BLaER1 (cell line): Measurements from ENCODE around the gene PLA2G4A.

ENCODE experiments used
- H3K27ac ChIP-seq: shearing (Covaris generic); formaldehyde crosslinking; 2 replicates; pipeline ENCODE4 v1.8.1; 2022
- H3K27me3 ChIP-seq: shearing (Covaris generic); formaldehyde crosslinking; 2 replicates; pipeline ENCODE4 v1.8.1; 2022
- H3K36me3 ChIP-seq: shearing (Covaris generic); formaldehyde crosslinking; 2 replicates; pipeline ENCODE4 v1.8.1; 2022
- H3K4me1 ChIP-seq: shearing (Covaris generic); formaldehyde crosslinking; 2 replicates; pipeline ENCODE4 v1.8.1; 2022
- H3K4me2 ChIP-seq: shearing (Covaris generic); formaldehyde crosslinking; 2 replicates; pipeline ENCODE4 v1.8.1; 2022
- H3K4me3 ChIP-seq: shearing (Covaris generic); formaldehyde crosslinking; 2 replicates; pipeline ENCODE4 v1.8.1; 2022
- H3K9ac ChIP-seq: shearing (Covaris generic); formaldehyde crosslinking; 2 replicates; pipeline ENCODE4 v1.8.1; 2022
- H3K9me3 ChIP-seq: shearing (Covaris generic); formaldehyde crosslinking; 2 replicates; pipeline ENCODE4 v1.8.1; 2022
- H4K20me1 ChIP-seq: shearing (Covaris generic); formaldehyde crosslinking; 2 replicates; pipeline ENCODE4 v1.8.1; 2022
- Cebpa-rat ChIP-seq: shearing (Covaris generic); IDR thresholded peaks from 2 replicates; pipeline ENCODE4 v1.8.1; 2022

The PLA2G4A gene

GRCh38 chr1:186829686-186830587, 1.2 kb downstream of the PLA2G4A start:
- no peak overlapping the region for H3K27ac ChIP-seq
- H4K20me1 ChIP-seq, result no peaks in the 10 kb centered on the region
- TF ChIP-seq Cebpa-rat, result no peak
- H3K36me3 ChIP-seq, result no peaks in the 10 kb centered on the region
- H3K9ac ChIP-seq, result no peak overlapping the region
- no peaks in the 10 kb centered on the region for H3K9me3 ChIP-seq
- no peaks in the 10 kb centered on the region for H3K4me1 ChIP-seq
- H3K4me3 ChIP-seq, result no peak overlapping the region
- no peak overlapping the region for H3K4me2 ChIP-seq
- H3K27me3 ChIP-seq, result no peaks in the 10 kb centered on the region

- H3K27me3 ChIP-seq, result no peaks in the 10 kb centered on the region
- no peaks in the 10 kb centered on the region for H3K36me3 ChIP-seq
- no peak overlapping the region for H3K4me3 ChIP-seq
- H3K9me3 ChIP-seq, result no peaks in the 10 kb centered on the region
- no peak overlapping the region for H3K4me2 ChIP-seq
- no peak overlapping the region for H3K27ac ChIP-seq
- no peaks in the 10 kb centered on the region for H4K20me1 ChIP-seq
- no peak overlapping the region for H3K9ac ChIP-seq
- H3K4me1 ChIP-seq, result no peaks in the 10 kb centered on the region
- no peak for TF ChIP-seq Cebpa-rat
These were observed 2.4 kb downstream of the PLA2G4A start for GRCh38 chr1:186831168-186831567.

- H3K4me2 ChIP-seq, result no peak overlapping the region
- no peak for TF ChIP-seq Cebpa-rat
- H3K27ac ChIP-seq, result no peak overlapping the region
These were observed 5.7 kb downstream of the PLA2G4A start for GRCh38 chr1:186834399-186834958.

GRCh38 chr1:186835448-186835847, 6.7 kb downstream of the PLA2G4A start:
- no peak overlapping the region for H3K9ac ChIP-seq
- H3K27me3 ChIP-seq, result no peaks in the 10 kb centered on the region
- H3K27ac ChIP-seq, result no peak overlapping the region
- H3K36me3 ChIP-seq, result no peaks in the 10 kb centered on the region
- no peaks in the 10 kb centered on the region for H3K4me1 ChIP-seq
- H3K4me2 ChIP-seq, result no peak overlapping the region
- no peaks in the 10 kb centered on the region for H4K20me1 ChIP-seq
- no peak for TF ChIP-seq Cebpa-rat
- no peak overlapping the region for H3K4me3 ChIP-seq
- H3K9me3 ChIP-seq, result no peaks in the 10 kb centered on the region

More at GRCh38 chr1:186834399-186834958, 5.7 kb downstream of the PLA2G4A start:
- H4K20me1 ChIP-seq, result no peaks in the 10 kb centered on the region
- H3K4me1 ChIP-seq, result no peaks in the 10 kb centered on the region
- no peaks in the 10 kb centered on the region for H3K36me3 ChIP-seq
- H3K9me3 ChIP-seq, result no peaks in the 10 kb centered on the region
- H3K4me3 ChIP-seq, result no peak overlapping the region
- no peak overlapping the region for H3K9ac ChIP-seq
- no peaks in the 10 kb centered on the region for H3K27me3 ChIP-seq

- H3K9ac ChIP-seq, result no peak overlapping the region
- H3K9me3 ChIP-seq, result no peaks in the 10 kb centered on the region
- H3K36me3 ChIP-seq, result no peaks in the 10 kb centered on the region
- no peak overlapping the region for H3K27ac ChIP-seq
- TF ChIP-seq Cebpa-rat, result no peak
- no peak overlapping the region for H3K4me3 ChIP-seq
- H3K4me1 ChIP-seq, result no peaks in the 10 kb centered on the region
- H3K27me3 ChIP-seq, result no peaks in the 10 kb centered on the region
- H4K20me1 ChIP-seq, result no peaks in the 10 kb centered on the region
- no peak overlapping the region for H3K4me2 ChIP-seq
These were observed 9.1 kb downstream of the PLA2G4A start for GRCh38 chr1:186837806-186838205.

- H3K9me3 ChIP-seq, result no peaks in the 10 kb centered on the region
- H3K4me2 ChIP-seq, result no peak overlapping the region
- no peaks in the 10 kb centered on the region for H3K36me3 ChIP-seq
- no peaks in the 10 kb centered on the region for H3K4me1 ChIP-seq
- no peaks in the 10 kb centered on the region for H3K27me3 ChIP-seq
- no peak overlapping the region for H3K4me3 ChIP-seq
- no peak for TF ChIP-seq Cebpa-rat
- H4K20me1 ChIP-seq, result no peaks in the 10 kb centered on the region
- no peak overlapping the region for H3K9ac ChIP-seq
- no peak overlapping the region for H3K27ac ChIP-seq
These were observed 9.8 kb downstream of the PLA2G4A start for GRCh38 chr1:186838380-186839040.

GRCh38 chr1:186839041-186839400, 10.3 kb downstream of the PLA2G4A start:
- Histone ChIP-seq H3K27ac (no peak overlapping the region), H3K4me3 (no peak overlapping the region), H3K36me3 (no peaks in the 10 kb centered on the region), H3K4me2 (no peak overlapping the region), H4K20me1 (no peaks in the 10 kb centered on the region), H3K9ac (no peak overlapping the region), H3K27me3 (no peaks in the 10 kb centered on the region), H3K4me1 (no peaks in the 10 kb centered on the region), H3K9me3 (no peaks in the 10 kb centered on the region)
- TF ChIP-seq Cebpa-rat, result no peak

- H3K36me3 ChIP-seq, result no peaks in the 10 kb centered on the region
- no peaks in the 10 kb centered on the region for H3K9me3 ChIP-seq
- no peak overlapping the region for H3K9ac ChIP-seq
- no peak overlapping the region for H3K4me2 ChIP-seq
- TF ChIP-seq Cebpa-rat, result no peak
- H3K27me3 ChIP-seq, result no peaks in the 10 kb centered on the region
- no peaks in the 10 kb centered on the region for H4K20me1 ChIP-seq
- H3K4me3 ChIP-seq, result no peak overlapping the region
- no peaks in the 10 kb centered on the region for H3K4me1 ChIP-seq
- H3K27ac ChIP-seq, result no peak overlapping the region
These were observed 12.8 kb downstream of the PLA2G4A start for GRCh38 chr1:186841599-186841998.

- no peaks in the 10 kb centered on the region for H3K4me1 ChIP-seq
- no peaks in the 10 kb centered on the region for H3K36me3 ChIP-seq
These were observed 13.8 kb downstream of the PLA2G4A start for GRCh38 chr1:186842547-186842946.

GRCh38 chr1:186843226-186843625, 14.5 kb downstream of the PLA2G4A start:
- Histone ChIP-seq H3K4me3 (no peak overlapping the region), H3K9ac (no peak overlapping the region), H3K4me2 (no peak overlapping the region), H3K4me1 (no peaks in the 10 kb centered on the region), H3K9me3 (no peaks in the 10 kb centered on the region), H3K27me3 (no peaks in the 10 kb centered on the region), H3K27ac (no peak overlapping the region), H3K36me3 (no peaks in the 10 kb centered on the region), H4K20me1 (no peaks in the 10 kb centered on the region)
- no peak for TF ChIP-seq Cebpa-rat

More at GRCh38 chr1:186842547-186842946, 13.8 kb downstream of the PLA2G4A start:
- Histone ChIP-seq H3K27ac (no peak overlapping the region), H3K27me3 (no peaks in the 10 kb centered on the region), H3K4me2 (no peak overlapping the region), H3K9me3 (no peaks in the 10 kb centered on the region), H3K9ac (no peak overlapping the region), H3K4me3 (no peak overlapping the region), H4K20me1 (no peaks in the 10 kb centered on the region)
- TF ChIP-seq Cebpa-rat, result no peak
